Liver (tissue), 9 donors: Measurements from ENCODE around the gene ACOT2. TPM values are rescaled to one million over a fixed set of nuclear protein-coding genes. Genes with fewer than 3 reads are reported as not detected.

ENCODE experiments used
- DNase-seq: peaks from one replicate; pipeline ENCODE4 v3.0.0-alpha.2; 2017; ENCODE audit warnings: low spot score
- H3K27ac ChIP-seq, 2 donors: one replicate each; pipeline ENCODE4 v1.7.0; 2013; ENCODE audit warnings: inconsistent platforms in 2 of 2, low read length in 2 of 2, control low read depth in 1 of 2, low read depth in 1 of 2, mild to moderate bottlenecking in 1 of 2
- H3K27me3 ChIP-seq, 4 donors: one replicate each; pipeline versions ENCODE4 v1.6.1 to v1.7.0; 2013; ENCODE audit warnings: low read length in 3 of 4, inconsistent platforms in 1 of 4, mild to moderate bottlenecking in 1 of 4, moderate library complexity in 1 of 4; ENCODE audit not compliant: control insufficient read depth in 4 of 4, insufficient read depth in 4 of 4
- H3K36me3 ChIP-seq, 4 donors: one replicate each; pipeline versions ENCODE4 v1.6.1 to v1.7.0; 2013; ENCODE audit warnings: low read length in 3 of 4, mild to moderate bottlenecking in 3 of 4, low read depth in 1 of 4, moderate library complexity in 1 of 4; ENCODE audit not compliant: control insufficient read depth in 4 of 4, insufficient read depth in 3 of 4
- H3K4me1 ChIP-seq, 4 donors: one replicate each; pipeline versions ENCODE4 v1.6.1 to v1.7.0; 2013; ENCODE audit warnings: low read length in 3 of 4, mild to moderate bottlenecking in 3 of 4, moderate library complexity in 1 of 4; ENCODE audit not compliant: control insufficient read depth in 4 of 4, insufficient read depth in 4 of 4
- H3K4me3 ChIP-seq, 3 donors: one replicate each; pipeline versions ENCODE4 v1.6.1 to v1.7.0; 2013; ENCODE audit warnings: low read length in 3 of 3, control low read depth in 1 of 3, low read depth in 1 of 3, mild to moderate bottlenecking in 1 of 3
- H3K9ac ChIP-seq, 2 donors: one replicate each; pipeline ENCODE4 v1.7.0; 2013; ENCODE audit warnings: low read length in 2 of 2, mild to moderate bottlenecking in 2 of 2, moderate library complexity in 2 of 2, control low read depth in 1 of 2, low read depth in 1 of 2
- H3K9me3 ChIP-seq, 4 donors: one replicate each; pipeline versions ENCODE4 v1.6.1 to v1.7.0; 2013; ENCODE audit warnings: low read length in 3 of 4; ENCODE audit not compliant: control insufficient read depth in 4 of 4
- EGR1 ChIP-seq, 2 donors: IDR thresholded peaks; 2 replicates each; pipeline ENCODE4 v1.6.1; 2016 to 2018; ENCODE audit warnings: antibody characterized with exemption in 2 of 2, low read depth in 2 of 2
- FOXA1 ChIP-seq: IDR thresholded peaks from 2 replicates; pipeline ENCODE4 v1.6.1; 2016; ENCODE audit warnings: antibody characterized with exemption
- FOXA2 ChIP-seq: IDR thresholded peaks from 2 replicates; pipeline ENCODE4 v1.6.1; 2016; ENCODE audit warnings: antibody characterized with exemption
- GABPA ChIP-seq, 2 donors: IDR thresholded peaks in 1 of 2; conservative IDR thresholded peaks in 1 of 2; 2 replicates each; pipeline ENCODE4 v1.6.1; 2016; ENCODE audit warnings: antibody characterized with exemption in 2 of 2, mild to moderate bottlenecking in 1 of 2, moderate library complexity in 1 of 2
- HNF4A ChIP-seq, 2 donors: conservative IDR thresholded peaks; 2 replicates each; pipeline ENCODE4 v1.6.1; 2016; ENCODE audit warnings: antibody characterized with exemption in 2 of 2, mild to moderate bottlenecking in 2 of 2
- HNF4G ChIP-seq: IDR thresholded peaks from 2 replicates; pipeline ENCODE4 v1.6.1; 2016; ENCODE audit warnings: antibody characterized with exemption
- JUND ChIP-seq, 2 donors: IDR thresholded peaks; 2 replicates each; pipeline ENCODE4 v1.6.1; 2016; ENCODE audit warnings: antibody characterized with exemption in 2 of 2
- MAX ChIP-seq: IDR thresholded peaks from 2 replicates; pipeline ENCODE4 v1.6.1; 2016; ENCODE audit warnings: antibody characterized with exemption
- NR2F2 ChIP-seq: IDR thresholded peaks from 2 replicates; pipeline ENCODE4 v1.6.1; 2016; ENCODE audit warnings: antibody characterized with exemption
- RAD21 ChIP-seq, 2 donors: IDR thresholded peaks; 2 replicates each; pipeline ENCODE4 v1.6.1; 2016; ENCODE audit warnings: antibody characterized with exemption in 2 of 2, mild to moderate bottlenecking in 2 of 2
- RXRA ChIP-seq, 2 donors: IDR thresholded peaks; 2 replicates each; pipeline ENCODE4 v1.6.1; 2017 to 2018; ENCODE audit warnings: antibody characterized with exemption in 2 of 2, mild to moderate bottlenecking in 1 of 2
- TAF1 ChIP-seq: conservative IDR thresholded peaks from 2 replicates; pipeline ENCODE4 v1.6.1; 2016; ENCODE audit warnings: antibody characterized with exemption, mild to moderate bottlenecking
- YY1 ChIP-seq: IDR thresholded peaks from 2 replicates; pipeline ENCODE4 v1.6.1; 2016; ENCODE audit warnings: antibody characterized with exemption, mild to moderate bottlenecking
- WGBS: extraction: QIAGEN DNeasy Blood & Tissue Kit; methylation state at CpG from one replicate; pipeline ENCODE4 v1.1.7; 2013; 5-methylcytosine and 5-hydroxymethylcytosine counted together
- polyA plus RNA-seq, 2 donors: library from polyadenylated mRNA; stranded (reverse) in 1 of 2; unstranded in 1 of 2; fragments of 200-250 nt in 1 of 2; fragments of >200 nt in 1 of 2; fragmentation: Nextera tagmentation in 1 of 2; extraction: Ambion mirVana in 1 of 2; gene quantifications; one replicate each; pipeline versions ENCODE4 v1.2.1 to v1.2.3, GENCODE V29; 2013 to 2015
- total RNA-seq, 2 donors: library from RNA; depleted of rRNA; stranded (reverse); fragments of >200 nt; gene quantifications; one replicate each; pipeline ENCODE4 v1.2.3, GENCODE V29; 2014
- TF ChIP-seq, protein P1 (sequence below): IDR thresholded peaks from 2 replicates; pipeline ENCODE4 v1.6.1; 2016; ENCODE audit warnings: antibody characterized with exemption
- TF ChIP-seq, protein P2 (sequence below): fragments of 150-350 bp; IDR thresholded peaks from 2 replicates; pipeline ENCODE4 v1.5.1; 2017; ENCODE audit warnings: improper control_type of control experiment, low read depth, low read length; ENCODE audit not compliant: missing input control
- TF ChIP-seq, protein P3 (sequence below): IDR thresholded peaks from 2 replicates; pipeline ENCODE4 v1.6.1; 2016; ENCODE audit warnings: antibody characterized with exemption, mild to moderate bottlenecking
- donor health status: healthy.
- donor health status: healthy.
- donor health status: healthy.
- donor health status: healthy.
- donor health status: healthy.

The ACOT2 gene
- total and polyA plus RNA-seq, 4 donors, result 51.2 to 189 (median 151) TPM

- Histone ChIP-seq H3K9ac (peak within 1 kb of the TSS; percentile 15 to 88), H3K27me3 (no peaks in the 10 kb centered on the region), H3K27ac (peak within 1 kb of the TSS; percentile 83 to 92), H3K9me3 (no peaks in the 10 kb centered on the region), H3K36me3 (peaks cover 0 to 8% (median 5%) of the 10 kb centered on the region in 4 donors), H3K4me1 (peaks cover 0 to 3% (median 2%) of the 10 kb centered on the region in 4 donors), H3K4me3 (peak within 1 kb of the TSS; percentile 56 to 90 (median 84))
- WGBS, result 1% methylated on average over 89 of the region's 89 CpGs
- TF ChIP-seq MAX, result no peak
- TF ChIP-seq RAD21 (IDR thresholded peaks at IDR 0.05), result peak in 1 of 2 donors; percentile 54
- no peak for TF ChIP-seq YY1
- TF ChIP-seq, protein P1, sequence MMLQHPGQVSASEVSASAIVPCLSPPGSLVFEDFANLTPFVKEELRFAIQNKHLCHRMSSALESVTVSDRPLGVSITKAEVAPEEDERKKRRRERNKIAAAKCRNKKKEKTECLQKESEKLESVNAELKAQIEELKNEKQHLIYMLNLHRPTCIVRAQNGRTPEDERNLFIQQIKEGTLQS, result no peak
- no peak for TF ChIP-seq HNF4G
- TF ChIP-seq TAF1, result no peak
- TF ChIP-seq JUND (IDR thresholded peaks at IDR 0.05), result no peak
- TF ChIP-seq GABPA (IDR thresholded peaks at IDR 0.05 in 1 of 2, conservative IDR thresholded peaks at IDR 0.05 in 1 of 2), result peak in 1 of 2 donors; percentile 18
- TF ChIP-seq EGR1 (IDR thresholded peaks at IDR 0.05; ENCODE audit: low read depth in 2 of 2), result no peak
- peak in 1 of 2 donors; percentile 58 for TF ChIP-seq HNF4A (conservative IDR thresholded peaks at IDR 0.05)
- TF ChIP-seq, protein P2, sequence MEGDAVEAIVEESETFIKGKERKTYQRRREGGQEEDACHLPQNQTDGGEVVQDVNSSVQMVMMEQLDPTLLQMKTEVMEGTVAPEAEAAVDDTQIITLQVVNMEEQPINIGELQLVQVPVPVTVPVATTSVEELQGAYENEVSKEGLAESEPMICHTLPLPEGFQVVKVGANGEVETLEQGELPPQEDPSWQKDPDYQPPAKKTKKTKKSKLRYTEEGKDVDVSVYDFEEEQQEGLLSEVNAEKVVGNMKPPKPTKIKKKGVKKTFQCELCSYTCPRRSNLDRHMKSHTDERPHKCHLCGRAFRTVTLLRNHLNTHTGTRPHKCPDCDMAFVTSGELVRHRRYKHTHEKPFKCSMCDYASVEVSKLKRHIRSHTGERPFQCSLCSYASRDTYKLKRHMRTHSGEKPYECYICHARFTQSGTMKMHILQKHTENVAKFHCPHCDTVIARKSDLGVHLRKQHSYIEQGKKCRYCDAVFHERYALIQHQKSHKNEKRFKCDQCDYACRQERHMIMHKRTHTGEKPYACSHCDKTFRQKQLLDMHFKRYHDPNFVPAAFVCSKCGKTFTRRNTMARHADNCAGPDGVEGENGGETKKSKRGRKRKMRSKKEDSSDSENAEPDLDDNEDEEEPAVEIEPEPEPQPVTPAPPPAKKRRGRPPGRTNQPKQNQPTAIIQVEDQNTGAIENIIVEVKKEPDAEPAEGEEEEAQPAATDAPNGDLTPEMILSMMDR, result peak; percentile 41
- TF ChIP-seq, protein P3, sequence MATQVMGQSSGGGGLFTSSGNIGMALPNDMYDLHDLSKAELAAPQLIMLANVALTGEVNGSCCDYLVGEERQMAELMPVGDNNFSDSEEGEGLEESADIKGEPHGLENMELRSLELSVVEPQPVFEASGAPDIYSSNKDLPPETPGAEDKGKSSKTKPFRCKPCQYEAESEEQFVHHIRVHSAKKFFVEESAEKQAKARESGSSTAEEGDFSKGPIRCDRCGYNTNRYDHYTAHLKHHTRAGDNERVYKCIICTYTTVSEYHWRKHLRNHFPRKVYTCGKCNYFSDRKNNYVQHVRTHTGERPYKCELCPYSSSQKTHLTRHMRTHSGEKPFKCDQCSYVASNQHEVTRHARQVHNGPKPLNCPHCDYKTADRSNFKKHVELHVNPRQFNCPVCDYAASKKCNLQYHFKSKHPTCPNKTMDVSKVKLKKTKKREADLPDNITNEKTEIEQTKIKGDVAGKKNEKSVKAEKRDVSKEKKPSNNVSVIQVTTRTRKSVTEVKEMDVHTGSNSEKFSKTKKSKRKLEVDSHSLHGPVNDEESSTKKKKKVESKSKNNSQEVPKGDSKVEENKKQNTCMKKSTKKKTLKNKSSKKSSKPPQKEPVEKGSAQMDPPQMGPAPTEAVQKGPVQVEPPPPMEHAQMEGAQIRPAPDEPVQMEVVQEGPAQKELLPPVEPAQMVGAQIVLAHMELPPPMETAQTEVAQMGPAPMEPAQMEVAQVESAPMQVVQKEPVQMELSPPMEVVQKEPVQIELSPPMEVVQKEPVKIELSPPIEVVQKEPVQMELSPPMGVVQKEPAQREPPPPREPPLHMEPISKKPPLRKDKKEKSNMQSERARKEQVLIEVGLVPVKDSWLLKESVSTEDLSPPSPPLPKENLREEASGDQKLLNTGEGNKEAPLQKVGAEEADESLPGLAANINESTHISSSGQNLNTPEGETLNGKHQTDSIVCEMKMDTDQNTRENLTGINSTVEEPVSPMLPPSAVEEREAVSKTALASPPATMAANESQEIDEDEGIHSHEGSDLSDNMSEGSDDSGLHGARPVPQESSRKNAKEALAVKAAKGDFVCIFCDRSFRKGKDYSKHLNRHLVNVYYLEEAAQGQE, result no peak
- DNase-seq, result peak; percentile 38
Measured at GRCh38 chr14:73591690-73592449, 22.9 kb downstream of the ACOT2 start, which contains the start of gene ACOT4. TSS of gene ACOT4 (plus strand) at chr14:73591873. CDS start at chr14:73591960, 87 bp downstream.

DNA sequence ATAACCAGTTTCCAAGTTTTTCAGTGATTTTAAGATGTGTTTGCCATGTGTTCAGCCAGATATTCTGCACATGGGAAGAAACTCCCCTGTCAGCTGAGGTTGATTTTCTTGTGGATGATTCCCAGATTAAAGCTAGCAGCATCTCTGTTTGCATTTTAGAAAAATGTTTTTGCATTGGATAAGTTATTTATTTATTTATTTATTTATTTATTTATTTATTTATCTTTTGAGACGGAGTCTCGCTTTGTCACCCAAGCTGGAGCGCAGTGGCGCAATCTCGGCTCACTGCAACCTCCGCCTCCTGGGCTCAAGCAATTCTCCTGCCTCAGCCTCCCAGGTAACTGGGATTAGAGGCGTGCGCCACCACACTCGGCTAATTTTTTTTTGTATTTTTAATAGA lies 25.5 kb downstream of the ACOT2 start:
- TF ChIP-seq HNF4A (conservative IDR thresholded peaks at IDR 0.05), result no peak
- no peak for TF ChIP-seq HNF4G
- TF ChIP-seq, protein P3, result no peak
- TF ChIP-seq, protein P1, result no peak
- no peak for TF ChIP-seq FOXA1
- no peak for TF ChIP-seq RXRA (IDR thresholded peaks at IDR 0.05)
- no peak for TF ChIP-seq JUND (IDR thresholded peaks at IDR 0.05)
- no peak for TF ChIP-seq FOXA2
- TF ChIP-seq, protein P2, result no peak
- no peak for TF ChIP-seq NR2F2
- TF ChIP-seq EGR1 (IDR thresholded peaks at IDR 0.05; ENCODE audit: low read depth in 2 of 2), result no peak
- no peak for TF ChIP-seq GABPA (IDR thresholded peaks at IDR 0.05 in 1 of 2, conservative IDR thresholded peaks at IDR 0.05 in 1 of 2)
- TF ChIP-seq RAD21 (IDR thresholded peaks at IDR 0.05), result no peak
- TF ChIP-seq YY1, result no peak
- no peak for TF ChIP-seq TAF1
- TF ChIP-seq MAX, result no peak
- DNase-seq, result no peak
- 83% methylated on average over 9 of the region's 9 CpGs for WGBS

More for the DNA sequence above, 25.5 kb downstream of the ACOT2 start:
- Histone ChIP-seq H3K9ac (no peak overlapping the region), H3K4me3 (no peak overlapping the region), H3K36me3 (peaks cover 0 to 8% (median 5%) of the 10 kb centered on the region in 4 donors), H3K27me3 (no peaks in the 10 kb centered on the region), H3K9me3 (no peaks in the 10 kb centered on the region), H3K4me1 (peaks cover 0 to 3% (median 2%) of the 10 kb centered on the region in 4 donors), H3K27ac (no peak overlapping the region)
